K562 treated with DMSO at 1 percent for 4 hours (cell line): ENCODE data around the gene TTLL3. TPM values are rescaled to one million over a fixed set of nuclear protein-coding genes. Genes with fewer than 3 reads are reported as not detected.

Experiments
- total RNA-seq: library from RNA; unstranded; fragments of 300-600 nt; gene quantifications from 2 replicates; pipeline ENCODE4 v1.2.3, GENCODE V29; 2022; ENCODE audit not compliant: insufficient read depth

Gene TTLL3, protein sequence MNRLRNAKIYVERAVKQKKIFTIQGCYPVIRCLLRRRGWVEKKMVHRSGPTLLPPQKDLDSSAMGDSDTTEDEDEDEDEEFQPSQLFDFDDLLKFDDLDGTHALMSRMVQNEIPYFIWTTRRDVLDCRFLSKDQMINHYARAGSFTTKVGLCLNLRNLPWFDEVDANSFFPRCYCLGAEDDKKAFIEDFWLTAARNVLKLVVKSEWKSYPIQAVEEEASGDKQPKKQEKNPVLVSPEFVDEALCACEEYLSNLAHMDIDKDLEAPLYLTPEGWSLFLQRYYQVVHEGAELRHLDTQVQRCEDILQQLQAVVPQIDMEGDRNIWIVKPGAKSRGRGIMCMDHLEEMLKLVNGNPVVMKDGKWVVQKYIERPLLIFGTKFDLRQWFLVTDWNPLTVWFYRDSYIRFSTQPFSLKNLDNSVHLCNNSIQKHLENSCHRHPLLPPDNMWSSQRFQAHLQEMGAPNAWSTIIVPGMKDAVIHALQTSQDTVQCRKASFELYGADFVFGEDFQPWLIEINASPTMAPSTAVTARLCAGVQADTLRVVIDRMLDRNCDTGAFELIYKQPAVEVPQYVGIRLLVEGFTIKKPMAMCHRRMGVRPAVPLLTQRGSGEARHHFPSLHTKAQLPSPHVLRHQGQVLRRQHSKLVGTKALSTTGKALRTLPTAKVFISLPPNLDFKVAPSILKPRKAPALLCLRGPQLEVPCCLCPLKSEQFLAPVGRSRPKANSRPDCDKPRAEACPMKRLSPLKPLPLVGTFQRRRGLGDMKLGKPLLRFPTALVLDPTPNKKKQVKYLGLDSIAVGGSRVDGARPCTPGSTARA
- total RNA-seq, result 36.4 and 73.2 TPM in 2 replicates

GRCh38 chr3:9809615-9810432, at the start of gene TTLL3:
TTLL3 (plus strand) TSS chr3:9810262; CDS start chr3:9810662, 400 bp downstream.

GRCh38 chr3:9769426-9770275, 40.4 kb upstream of the TTLL3 start, which contains the start of gene CAMK1:
CAMK1 (minus strand) TSS chr3:9769947; CDS start chr3:9767749, 2,198 bp downstream.

GRCh38 chr3:9792405-9793160, 17.5 kb upstream of the TTLL3 start, which contains the start of the genes ARPC4 and TADA3:
ARPC4 (plus strand) TSS chr3:9793082; CDS start chr3:9793122, 40 bp downstream.
TADA3 (minus strand) TSS chr3:9792473; CDS start chr3:9791466, 1,007 bp downstream.

DNA sequence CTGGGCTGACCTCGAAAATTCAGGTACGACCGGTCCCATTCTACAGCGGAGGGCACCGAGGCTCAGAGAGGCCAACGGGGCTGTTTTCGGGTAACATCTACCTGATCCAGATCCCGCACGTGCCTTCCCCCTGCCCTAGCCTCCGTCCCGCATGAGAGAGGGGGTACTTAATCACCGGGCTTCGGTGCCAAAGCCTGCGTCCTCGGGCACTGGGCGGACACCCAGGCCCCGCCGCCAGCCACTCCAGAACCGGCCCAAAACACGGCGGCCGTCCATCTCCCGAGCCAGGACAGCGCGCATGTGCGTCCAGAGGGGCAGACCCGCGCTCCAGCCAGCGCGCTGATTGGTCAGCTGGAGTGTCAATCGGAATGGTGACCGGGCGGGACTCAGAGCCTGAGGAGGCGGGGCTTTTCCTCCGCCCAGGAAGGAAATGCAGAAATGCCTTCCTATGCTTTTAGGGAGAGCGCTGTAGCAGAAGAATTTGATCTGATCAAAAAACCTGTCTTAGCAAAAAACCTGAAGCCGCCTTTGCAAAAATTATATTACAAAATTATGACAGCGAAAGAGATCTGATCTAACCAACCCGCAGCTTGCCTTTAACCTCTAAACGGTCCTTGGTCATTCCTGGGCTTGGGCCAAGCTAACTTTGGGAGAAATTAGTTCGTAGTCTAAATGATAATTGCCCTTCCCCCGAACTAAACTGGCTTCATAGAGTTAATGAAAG, 33.8 kb downstream of the TTLL3 start, which contains the start of gene RPUSD3:
TSS of gene RPUSD3 (minus strand) at position 294 of the 724 bp plus-strand sequence. CDS start at position 276, 18 bp downstream.

GRCh38 chr3:9879830-9880549, 69.9 kb downstream of the TTLL3 start, which contains the start of gene CIDEC:
CIDEC (minus strand) TSS chr3:9880253; CDS start chr3:9878486, 1,767 bp downstream.

Other genes with a start within 250 kb of the TTLL3 start
- gene MTMR14, start 160.8 kb upstream of the TTLL3 start, total RNA-seq, result 63.5 and 69.5 TPM in 2 replicates
- not detected in 2 replicates for gene CPNE9, start 106.4 kb upstream of the TTLL3 start, total RNA-seq
- 19.5 and 29.7 TPM in 2 replicates for gene BRPF1, start 78.5 kb upstream of the TTLL3 start, total RNA-seq
- 20.9 and 24.2 TPM in 2 replicates for gene OGG1, start 60.3 kb upstream of the TTLL3 start, total RNA-seq
- gene CAMK1, start 40.3 kb upstream of the TTLL3 start, total RNA-seq, result 16.1 and 20.6 TPM in 2 replicates
- gene TADA3, start 17.8 kb upstream of the TTLL3 start, total RNA-seq, result 121 and 126 TPM in 2 replicates
- 31.4 and 43.3 TPM in 2 replicates for gene ARPC4, start 17.2 kb upstream of the TTLL3 start, total RNA-seq
- gene RPUSD3, start 33.7 kb downstream of the TTLL3 start, total RNA-seq, result 58.7 and 68.6 TPM in 2 replicates
- not detected in 2 replicates for gene CIDEC, start 70.0 kb downstream of the TTLL3 start, total RNA-seq
- 45.5 and 55.9 TPM in 2 replicates for gene JAGN1, start 80.3 kb downstream of the TTLL3 start, total RNA-seq
- 0.47 and 0.73 TPM in 2 replicates for gene IL17RE, start 92.6 kb downstream of the TTLL3 start, total RNA-seq
- 25.2 and 30.3 TPM in 2 replicates for gene IL17RC, start 106.8 kb downstream of the TTLL3 start, total RNA-seq
- 14.9 and 18.3 TPM in 2 replicates for gene CRELD1, start 123.6 kb downstream of the TTLL3 start, total RNA-seq
- gene PRRT3, start 142.1 kb downstream of the TTLL3 start, total RNA-seq, result 2.0 and 2.2 TPM in 2 replicates
- gene EMC3, start 176.6 kb downstream of the TTLL3 start, total RNA-seq, result 35.7 and 39.9 TPM in 2 replicates
- 43.5 and 64.5 TPM in 2 replicates for gene FANCD2, start 216.2 kb downstream of the TTLL3 start, total RNA-seq